Astrocyte (in vitro differentiated cells and primary cell): ENCODE measurements around the gene CYLD.

Experiments used
- CTCF ChIP-seq: IDR thresholded peaks from 2 replicates; pipeline ENCODE4 v1.5.1; 2011; ENCODE audit warnings: low read depth, mild to moderate bottlenecking, inconsistent platforms, low read length, moderate library complexity; ENCODE audit not compliant: insufficient read depth
- EZH2 ChIP-seq: IDR thresholded peaks from 2 replicates; pipeline ENCODE4 v1.6.1; 2012; ENCODE audit warnings: mild to moderate bottlenecking, low read length, inconsistent platforms; ENCODE audit not compliant: insufficient read depth

DNA sequence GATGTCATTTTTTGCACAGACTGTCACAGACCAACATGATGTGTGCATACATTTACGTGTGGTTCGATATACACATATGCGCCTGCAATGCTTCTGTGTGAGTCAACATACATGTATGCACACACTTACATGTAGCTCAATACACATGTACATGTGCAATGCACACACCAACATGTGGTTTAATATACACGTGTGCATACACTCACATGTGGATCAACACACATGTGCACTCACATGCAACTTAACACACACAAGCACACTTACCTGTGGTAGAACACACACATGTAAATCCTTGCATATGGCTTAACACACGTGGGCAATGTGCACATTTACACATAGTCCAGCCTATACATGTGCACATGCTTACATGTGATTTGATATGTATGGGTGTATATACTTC, 97.5 kb downstream of the CYLD start:
- TF ChIP-seq CTCF (no peak), EZH2 (no peak)
